GM06990 (cell line): ENCODE measurements around the gene NRCAM.
"Not testable (repeated sequence)": the region's sequence is repeated elsewhere in the genome, so short reads cannot be mapped to it uniquely, and the experiment has no call there.

Experiments used
- DNase-seq: peaks from one replicate; pipeline ENCODE4 v3.0.0-alpha.2; 2011; ENCODE audit not compliant: insufficient read length; ENCODE audit errors: extremely low read depth
- H3K27me3 ChIP-seq: replicated peaks from 2 replicates; pipeline ENCODE4 v1.6.0; 2011; ENCODE audit warnings: low read length; ENCODE audit not compliant: control insufficient read depth, insufficient read depth
- H3K36me3 ChIP-seq: 2 replicates; pipeline ENCODE4 v1.5.1; 2011; ENCODE audit warnings: low read length; ENCODE audit not compliant: control insufficient read depth, insufficient read depth
- H3K4me3 ChIP-seq: replicated peaks from 2 replicates; pipeline ENCODE4 v1.5.1; 2011; ENCODE audit warnings: low read depth, mild to moderate bottlenecking, control low read depth, low read length
- TF ChIP-seq, protein P1 (sequence below): IDR thresholded peaks from 2 replicates; pipeline ENCODE4 v1.5.1; 2011; ENCODE audit warnings: low read length, control low read depth, mild to moderate bottlenecking, inconsistent platforms; ENCODE audit not compliant: insufficient read depth, poor library complexity, severe bottlenecking

NRCAM gene

DNA sequence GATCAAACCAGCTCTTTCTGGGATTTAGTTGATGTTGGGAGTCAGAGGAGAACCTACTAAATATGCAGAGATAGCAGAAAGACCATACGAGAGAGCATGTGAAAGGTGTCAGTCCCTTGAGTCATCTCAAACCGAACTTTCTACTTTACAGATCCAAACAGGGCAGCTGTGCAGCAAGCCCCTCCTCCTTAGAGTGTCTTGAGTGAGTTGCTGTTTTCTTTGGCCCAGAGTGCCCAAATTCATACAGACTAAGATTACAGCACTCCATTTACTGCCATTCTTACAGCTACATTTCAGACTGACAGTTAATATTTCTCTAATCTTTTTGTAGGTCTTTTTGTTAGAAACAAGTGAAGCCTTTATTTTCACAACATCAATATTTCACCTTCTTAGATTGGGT lies 53.4 kb downstream of the NRCAM start:
- no peak for DNase-seq
- TF ChIP-seq, protein P1, sequence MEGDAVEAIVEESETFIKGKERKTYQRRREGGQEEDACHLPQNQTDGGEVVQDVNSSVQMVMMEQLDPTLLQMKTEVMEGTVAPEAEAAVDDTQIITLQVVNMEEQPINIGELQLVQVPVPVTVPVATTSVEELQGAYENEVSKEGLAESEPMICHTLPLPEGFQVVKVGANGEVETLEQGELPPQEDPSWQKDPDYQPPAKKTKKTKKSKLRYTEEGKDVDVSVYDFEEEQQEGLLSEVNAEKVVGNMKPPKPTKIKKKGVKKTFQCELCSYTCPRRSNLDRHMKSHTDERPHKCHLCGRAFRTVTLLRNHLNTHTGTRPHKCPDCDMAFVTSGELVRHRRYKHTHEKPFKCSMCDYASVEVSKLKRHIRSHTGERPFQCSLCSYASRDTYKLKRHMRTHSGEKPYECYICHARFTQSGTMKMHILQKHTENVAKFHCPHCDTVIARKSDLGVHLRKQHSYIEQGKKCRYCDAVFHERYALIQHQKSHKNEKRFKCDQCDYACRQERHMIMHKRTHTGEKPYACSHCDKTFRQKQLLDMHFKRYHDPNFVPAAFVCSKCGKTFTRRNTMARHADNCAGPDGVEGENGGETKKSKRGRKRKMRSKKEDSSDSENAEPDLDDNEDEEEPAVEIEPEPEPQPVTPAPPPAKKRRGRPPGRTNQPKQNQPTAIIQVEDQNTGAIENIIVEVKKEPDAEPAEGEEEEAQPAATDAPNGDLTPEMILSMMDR = no peak

DNA sequence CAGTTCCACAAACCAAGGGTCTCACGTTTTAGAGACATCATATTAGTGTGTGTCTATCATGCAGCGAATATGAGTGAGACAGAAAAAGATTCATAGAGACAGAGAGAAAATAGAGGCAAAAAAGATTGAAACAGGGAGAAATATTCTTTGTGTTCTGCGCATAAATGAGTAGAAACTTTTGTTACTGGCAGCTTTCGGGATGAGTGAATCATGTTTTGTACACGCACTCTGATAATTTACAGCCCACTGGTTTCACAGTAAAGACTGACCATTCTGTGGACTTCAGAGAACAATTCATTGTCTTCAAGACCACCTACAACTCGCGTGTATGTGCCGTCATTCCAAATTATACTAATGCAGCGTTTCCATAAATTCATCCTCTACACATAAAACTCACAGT lies 60.2 kb downstream of the NRCAM start:
- TF ChIP-seq, protein P1 = no peak

More for the DNA sequence above, 53.4 kb downstream of the NRCAM start:
- H3K4me3 ChIP-seq = no peak overlapping the region
- no peaks in the 10 kb centered on the region for H3K36me3 ChIP-seq
- no peaks in the 10 kb centered on the region for H3K27me3 ChIP-seq

DNA sequence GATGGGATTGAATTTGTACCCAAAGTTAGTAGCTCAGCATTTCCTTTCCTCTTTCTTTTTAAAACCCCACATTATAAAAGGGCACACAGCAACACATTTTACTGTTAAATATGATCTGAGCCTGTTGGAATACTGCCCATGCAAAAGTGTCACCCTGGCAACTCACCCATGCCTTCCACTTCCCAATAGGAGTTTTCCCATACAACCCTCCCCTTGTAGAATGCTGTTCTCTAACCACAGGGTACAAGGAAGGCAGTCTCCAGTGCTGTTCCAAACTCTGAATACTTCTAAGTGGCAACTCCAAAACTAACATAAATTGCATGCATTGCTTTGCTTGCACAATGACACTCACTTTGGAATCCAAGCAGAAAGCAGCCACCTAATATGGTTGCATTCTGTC lies 60.8 kb downstream of the NRCAM start:
- H3K4me3 ChIP-seq = no peak overlapping the region
- H3K27me3 ChIP-seq = no peaks in the 10 kb centered on the region
- DNase-seq = no peak
- TF ChIP-seq, protein P1 = no peak
- no peaks in the 10 kb centered on the region for H3K36me3 ChIP-seq

More for the DNA sequence above, 60.2 kb downstream of the NRCAM start:
- no peak overlapping the region for H3K4me3 ChIP-seq
- H3K36me3 ChIP-seq = no peaks in the 10 kb centered on the region
- H3K27me3 ChIP-seq = no peaks in the 10 kb centered on the region
- DNase-seq = no peak

- not testable (repeated sequence) for H3K27me3 ChIP-seq, H3K4me3 ChIP-seq, DNase-seq, H3K36me3 ChIP-seq
These were observed 63.1 kb downstream of the NRCAM start for GRCh38 chr7:108393097-108393496.

- not testable (repeated sequence) for DNase-seq, H3K36me3 ChIP-seq, H3K27me3 ChIP-seq, H3K4me3 ChIP-seq
These were observed 68.5 kb downstream of the NRCAM start for GRCh38 chr7:108387686-108388085.

DNA sequence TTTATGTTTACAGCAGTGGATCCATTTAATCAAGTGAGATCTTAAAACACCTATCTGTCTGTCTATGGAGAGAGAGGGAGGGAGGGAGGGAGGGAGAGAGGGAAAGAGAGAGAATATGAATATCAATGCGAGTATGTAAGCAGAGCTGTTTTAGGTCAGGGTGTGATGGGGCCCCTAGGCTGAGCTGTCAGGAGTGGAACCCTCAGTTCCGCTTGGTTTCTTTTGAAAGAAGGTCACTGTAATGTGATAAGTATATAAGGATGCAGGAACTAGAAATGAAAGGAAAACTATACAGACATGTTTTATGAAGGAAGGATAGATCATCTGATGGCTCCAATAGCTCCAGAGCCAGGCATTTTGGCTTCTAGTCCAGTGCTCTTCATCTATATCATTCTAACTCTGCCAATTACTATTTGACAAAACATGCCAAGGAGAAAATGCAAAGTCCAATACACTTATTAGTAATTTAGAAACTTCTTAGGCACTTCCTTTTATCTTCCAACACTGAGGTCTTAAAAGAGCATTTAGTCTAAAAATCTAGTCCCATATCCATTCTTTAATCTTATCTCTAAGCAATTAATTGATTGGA lies 70.3 kb downstream of the NRCAM start:
- Histone ChIP-seq H3K4me3 (no peak overlapping the region), H3K27me3 (no peaks in the 10 kb centered on the region), H3K36me3 (no peaks in the 10 kb centered on the region)
- TF ChIP-seq, protein P1 = no peak
- no peak for DNase-seq
